Measurements from ENCODE around the gene EFCAB6.

Gene EFCAB6

DNA sequence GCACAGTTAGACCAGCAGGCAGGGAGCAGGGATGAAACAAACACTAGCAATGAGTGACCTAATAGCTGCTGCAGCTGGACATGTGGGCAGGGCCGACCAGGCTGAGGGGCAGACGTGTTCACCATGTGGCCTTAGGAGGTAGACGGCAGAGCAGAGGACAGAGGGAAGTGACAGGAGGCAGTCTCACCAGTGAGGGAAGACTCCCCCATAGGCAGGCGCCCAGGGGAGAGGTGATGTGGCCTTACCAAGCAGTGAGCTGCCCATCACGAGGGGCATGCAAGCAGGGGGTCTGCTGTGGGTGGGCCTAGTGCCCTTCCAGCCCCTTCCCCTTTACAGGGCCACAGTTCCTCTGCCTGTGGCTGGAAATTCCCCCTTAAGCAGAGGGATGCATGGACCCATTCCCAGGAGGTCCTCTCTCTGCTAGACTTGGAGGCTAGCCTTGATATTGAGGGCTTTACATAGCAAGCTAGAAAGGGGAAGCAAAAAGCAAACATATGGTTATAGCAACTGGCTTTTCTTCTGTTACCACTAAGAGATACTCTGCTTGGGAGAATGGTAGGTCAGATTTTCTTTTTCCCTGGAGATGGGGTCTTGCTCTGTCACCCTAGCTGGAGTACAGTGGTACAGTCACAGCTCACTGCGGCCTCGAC, 332.7 kb downstream of the EFCAB6 start:
- DNase-seq (ENCODE audit: low spot score) = no peak
